Measurements from ENCODE around the gene WNK3. TPM values are rescaled to one million over a fixed set of nuclear protein-coding genes. Genes with fewer than 3 reads are reported as not detected.

Gene WNK3
- total RNA-seq, 1 donor from 2014 or later, result 8.4 TPM

- Mint-ChIP-seq H3K4me1 (ENCODE audit: low read depth, unreplicated experiment) (no peaks in the 10 kb centered on the region), H3K27ac (ENCODE audit: unreplicated experiment) (no peak overlapping the region), H3K36me3 (ENCODE audit: low read depth, unreplicated experiment) (no peaks in the 10 kb centered on the region), H3K4me3 (ENCODE audit: unreplicated experiment) (no peak overlapping the region), H3K27me3 (ENCODE audit: low read depth, unreplicated experiment) (no peaks in the 10 kb centered on the region), H3K9me3 (ENCODE audit: unreplicated experiment) (no peaks in the 10 kb centered on the region)
- H3K36me3 ChIP-seq (ENCODE audit: insufficient read depth, low read length), result no peaks in the 10 kb centered on the region
- no peak for DNase-seq (ENCODE audit: low read depth)
- no peak overlapping the region for H3K4me3 ChIP-seq (ENCODE audit: insufficient read depth, low read depth, low read length)
- H3K27me3 ChIP-seq (ENCODE audit: insufficient read depth, low read length), result no peaks in the 10 kb centered on the region
- H3K27ac ChIP-seq (ENCODE audit: low read depth, low read length), result no peak overlapping the region
- no peak overlapping the region for H3K4me2 ChIP-seq (ENCODE audit: low read length)
- no peaks in the 10 kb centered on the region for H3K79me2 ChIP-seq (ENCODE audit: insufficient read depth, low read length)
- H3K4me1 ChIP-seq (ENCODE audit: insufficient read depth, low read length), result no peaks in the 10 kb centered on the region
- no peaks in the 10 kb centered on the region for H4K20me1 ChIP-seq (ENCODE audit: insufficient read depth, low read length)
- H3K9ac ChIP-seq (ENCODE audit: low read length), result no peak overlapping the region
- peak; percentile 78 for FAIRE-seq
- no peak for TF ChIP-seq EZH2 (IDR thresholded peaks at IDR 0.05; ENCODE audit: insufficient read depth, low read length)
- no peaks in the 10 kb centered on the region for H3K9me3 ChIP-seq (ENCODE audit: insufficient read depth, low read depth, low read length)
- H2AFZ ChIP-seq (ENCODE audit: low read depth, low read length), result no peak overlapping the region
Measured at GRCh38 chrX:54281676-54282075, 76.2 kb downstream of the WNK3 start.

GRCh38 chrX:54280466-54280865, 77.4 kb downstream of the WNK3 start:
- Histone ChIP-seq H3K27me3 (ENCODE audit: insufficient read depth, low read length) (no peaks in the 10 kb centered on the region), H3K9me3 (ENCODE audit: insufficient read depth, low read depth, low read length) (no peaks in the 10 kb centered on the region), H4K20me1 (ENCODE audit: insufficient read depth, low read length) (no peaks in the 10 kb centered on the region), H3K79me2 (ENCODE audit: insufficient read depth, low read length) (no peaks in the 10 kb centered on the region), H2AFZ (ENCODE audit: low read depth, low read length) (no peak overlapping the region), H3K4me1 (ENCODE audit: insufficient read depth, low read length) (no peaks in the 10 kb centered on the region), H3K36me3 (ENCODE audit: insufficient read depth, low read length) (no peaks in the 10 kb centered on the region), H3K4me3 (ENCODE audit: insufficient read depth, low read depth, low read length) (no peak overlapping the region), H3K27ac (ENCODE audit: low read depth, low read length) (no peak overlapping the region), H3K4me2 (ENCODE audit: low read length) (no peak overlapping the region), H3K9ac (ENCODE audit: low read length) (no peak overlapping the region)
- H3K4me1 Mint-ChIP-seq (ENCODE audit: low read depth, unreplicated experiment), result no peaks in the 10 kb centered on the region
- H3K4me3 Mint-ChIP-seq (ENCODE audit: unreplicated experiment), result no peak overlapping the region
- H3K9me3 Mint-ChIP-seq (ENCODE audit: unreplicated experiment), result no peaks in the 10 kb centered on the region
- H3K27me3 Mint-ChIP-seq (ENCODE audit: low read depth, unreplicated experiment), result no peaks in the 10 kb centered on the region
- TF ChIP-seq EZH2 (IDR thresholded peaks at IDR 0.05; ENCODE audit: insufficient read depth, low read length), result no peak
- no peak for TF ChIP-seq CTCF (IDR thresholded peaks at IDR 0.05; ENCODE audit: insufficient read depth, low read depth, low read length)
- DNase-seq (ENCODE audit: low read depth) (no peak), FAIRE-seq (peak; percentile 81)
- H3K27ac Mint-ChIP-seq (ENCODE audit: unreplicated experiment), result no peak overlapping the region
- H3K36me3 Mint-ChIP-seq (ENCODE audit: low read depth, unreplicated experiment), result no peaks in the 10 kb centered on the region

GRCh38 chrX:54271664-54272063, 86.2 kb downstream of the WNK3 start:
- no peaks in the 10 kb centered on the region for H3K27me3 Mint-ChIP-seq (ENCODE audit: low read depth, unreplicated experiment)
- H3K9me3 Mint-ChIP-seq (ENCODE audit: unreplicated experiment), result peaks cover 2% of the 10 kb centered on the region
- Histone ChIP-seq H3K27ac (ENCODE audit: low read depth, low read length) (no peak overlapping the region), H3K79me2 (ENCODE audit: insufficient read depth, low read length) (no peaks in the 10 kb centered on the region), H3K4me2 (ENCODE audit: low read length) (no peak overlapping the region), H3K27me3 (ENCODE audit: insufficient read depth, low read length) (no peaks in the 10 kb centered on the region), H4K20me1 (ENCODE audit: insufficient read depth, low read length) (no peaks in the 10 kb centered on the region), H3K4me3 (ENCODE audit: insufficient read depth, low read depth, low read length) (no peak overlapping the region), H3K9me3 (ENCODE audit: insufficient read depth, low read depth, low read length) (no peaks in the 10 kb centered on the region), H3K36me3 (ENCODE audit: insufficient read depth, low read length) (no peaks in the 10 kb centered on the region), H3K4me1 (ENCODE audit: insufficient read depth, low read length) (no peaks in the 10 kb centered on the region), H2AFZ (ENCODE audit: low read depth, low read length) (no peak overlapping the region), H3K9ac (ENCODE audit: low read length) (no peak overlapping the region)
- no peak for TF ChIP-seq EZH2 (IDR thresholded peaks at IDR 0.05; ENCODE audit: insufficient read depth, low read length)
- no peak for TF ChIP-seq CTCF (IDR thresholded peaks at IDR 0.05; ENCODE audit: insufficient read depth, low read depth, low read length)
- H3K4me1 Mint-ChIP-seq (ENCODE audit: low read depth, unreplicated experiment), result no peaks in the 10 kb centered on the region
- H3K36me3 Mint-ChIP-seq (ENCODE audit: low read depth, unreplicated experiment), result no peaks in the 10 kb centered on the region
- no peak overlapping the region for H3K27ac Mint-ChIP-seq (ENCODE audit: unreplicated experiment)
- no peak overlapping the region for H3K4me3 Mint-ChIP-seq (ENCODE audit: unreplicated experiment)
- FAIRE-seq, result peak; percentile 41
- no peak for DNase-seq (ENCODE audit: low read depth)
